Measurements from ENCODE around the gene C1orf198.

C1orf198 gene

DNA sequence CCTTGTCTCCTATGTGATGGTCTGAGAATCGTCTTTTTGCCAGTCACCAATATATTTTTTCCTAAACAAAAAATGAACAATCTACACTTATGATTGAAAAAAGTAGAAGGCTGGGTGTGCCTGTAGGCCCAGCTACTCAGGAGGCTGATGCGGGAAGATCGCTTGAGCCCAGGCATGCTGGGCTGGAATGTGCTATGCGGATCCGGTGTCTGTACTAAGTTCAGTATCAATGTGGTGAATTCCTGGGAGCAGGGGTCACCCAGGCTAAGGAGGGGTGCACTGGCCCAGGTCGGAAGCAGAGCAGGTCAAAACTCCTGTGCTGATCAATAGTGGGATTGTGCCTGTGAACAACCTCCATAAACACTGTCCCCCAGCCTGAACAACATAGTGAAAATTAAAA, 25.7 kb upstream of the C1orf198 start:
- DNase-seq (ENCODE audit: low read depth in 2 of 2): no peak
- H3K4me3 ChIP-seq (replicated peaks in 1 of 2; ENCODE audit: low read depth in 2 of 2, low read length in 2 of 2): no peak overlapping the region
- TF ChIP-seq, protein P1, sequence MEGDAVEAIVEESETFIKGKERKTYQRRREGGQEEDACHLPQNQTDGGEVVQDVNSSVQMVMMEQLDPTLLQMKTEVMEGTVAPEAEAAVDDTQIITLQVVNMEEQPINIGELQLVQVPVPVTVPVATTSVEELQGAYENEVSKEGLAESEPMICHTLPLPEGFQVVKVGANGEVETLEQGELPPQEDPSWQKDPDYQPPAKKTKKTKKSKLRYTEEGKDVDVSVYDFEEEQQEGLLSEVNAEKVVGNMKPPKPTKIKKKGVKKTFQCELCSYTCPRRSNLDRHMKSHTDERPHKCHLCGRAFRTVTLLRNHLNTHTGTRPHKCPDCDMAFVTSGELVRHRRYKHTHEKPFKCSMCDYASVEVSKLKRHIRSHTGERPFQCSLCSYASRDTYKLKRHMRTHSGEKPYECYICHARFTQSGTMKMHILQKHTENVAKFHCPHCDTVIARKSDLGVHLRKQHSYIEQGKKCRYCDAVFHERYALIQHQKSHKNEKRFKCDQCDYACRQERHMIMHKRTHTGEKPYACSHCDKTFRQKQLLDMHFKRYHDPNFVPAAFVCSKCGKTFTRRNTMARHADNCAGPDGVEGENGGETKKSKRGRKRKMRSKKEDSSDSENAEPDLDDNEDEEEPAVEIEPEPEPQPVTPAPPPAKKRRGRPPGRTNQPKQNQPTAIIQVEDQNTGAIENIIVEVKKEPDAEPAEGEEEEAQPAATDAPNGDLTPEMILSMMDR (IDR thresholded peaks at IDR 0.05; ENCODE audit: low read depth, low read length): no peak

DNA sequence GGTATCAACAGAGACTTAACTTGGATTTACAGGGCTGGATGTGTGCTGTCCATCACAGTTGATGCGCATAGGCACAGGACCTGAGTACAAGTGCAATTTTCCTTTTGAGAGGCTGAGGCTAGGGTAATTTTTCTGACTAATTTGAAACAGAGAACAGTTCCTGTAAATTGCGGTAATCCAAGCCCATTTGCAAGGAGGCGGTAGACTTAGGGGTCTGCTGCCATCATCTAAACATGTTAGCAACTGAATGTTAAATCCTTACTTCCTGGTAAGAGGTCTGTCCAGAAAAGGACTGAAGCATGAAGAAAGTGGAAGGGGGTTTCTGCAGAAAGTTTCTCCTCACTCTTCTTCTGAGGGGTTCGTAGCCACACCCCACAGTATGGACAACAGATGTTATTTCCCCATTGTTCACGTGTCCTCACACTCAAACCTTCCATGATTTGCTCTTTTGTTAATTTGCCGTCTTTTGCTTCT, 23.7 kb upstream of the C1orf198 start:
- DNase-seq (ENCODE audit: low read depth in 2 of 2): no peak
- TF ChIP-seq, protein P1 (IDR thresholded peaks at IDR 0.05; ENCODE audit: low read depth, low read length): no peak
- H3K4me3 ChIP-seq (replicated peaks in 1 of 2; ENCODE audit: low read depth in 2 of 2, low read length in 2 of 2): no peak overlapping the region

DNA sequence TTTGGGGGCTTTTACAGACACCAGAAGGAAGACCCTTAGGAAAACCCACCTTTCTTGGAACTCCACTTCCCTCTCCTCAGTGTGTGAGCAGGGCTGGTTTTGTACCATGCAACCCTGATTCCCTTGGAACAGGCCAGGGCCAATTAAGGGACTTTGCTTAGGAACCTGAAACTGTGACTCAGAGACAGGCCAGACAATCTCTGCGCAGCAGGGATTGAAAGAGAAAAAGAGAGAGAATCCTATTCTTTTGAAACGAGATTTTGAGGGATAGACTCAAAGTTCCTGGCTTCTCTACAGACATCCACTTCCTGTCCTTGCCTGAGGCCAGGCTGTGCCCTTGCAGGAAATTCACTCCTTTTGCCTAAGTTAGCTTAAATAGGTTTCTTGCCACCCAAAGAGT, 23.1 kb upstream of the C1orf198 start:
- TF ChIP-seq, protein P1 (IDR thresholded peaks at IDR 0.05; ENCODE audit: low read depth, low read length): no peak
- no peak overlapping the region for H3K4me3 ChIP-seq (replicated peaks in 1 of 2; ENCODE audit: low read depth in 2 of 2, low read length in 2 of 2)
- DNase-seq (ENCODE audit: low read depth in 2 of 2): peak; percentile 15 to 37

DNA sequence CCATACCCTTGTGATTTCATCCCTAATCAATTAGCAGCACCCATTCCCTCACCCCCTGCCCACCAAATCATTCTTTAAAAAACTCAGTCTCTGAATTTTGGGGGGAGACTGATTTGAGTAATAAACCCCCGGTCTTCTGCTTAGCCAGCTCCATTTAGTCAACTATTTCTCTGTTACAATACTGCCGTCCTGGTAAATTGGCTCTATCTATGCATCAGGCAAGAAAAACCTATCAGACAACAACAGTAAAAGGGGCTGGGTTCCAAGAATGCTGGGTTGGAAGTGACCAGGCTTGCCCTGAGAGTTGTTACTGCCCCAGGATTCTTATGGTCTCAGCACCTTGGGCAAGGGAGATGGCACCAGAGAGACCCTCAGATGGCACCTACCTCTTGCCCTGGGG, 16.3 kb upstream of the C1orf198 start:
- no peak overlapping the region for H3K4me3 ChIP-seq (replicated peaks in 1 of 2; ENCODE audit: low read depth in 2 of 2, low read length in 2 of 2)
- TF ChIP-seq, protein P1 (IDR thresholded peaks at IDR 0.05; ENCODE audit: low read depth, low read length): no peak
- DNase-seq (ENCODE audit: low read depth in 2 of 2): no peak

DNA sequence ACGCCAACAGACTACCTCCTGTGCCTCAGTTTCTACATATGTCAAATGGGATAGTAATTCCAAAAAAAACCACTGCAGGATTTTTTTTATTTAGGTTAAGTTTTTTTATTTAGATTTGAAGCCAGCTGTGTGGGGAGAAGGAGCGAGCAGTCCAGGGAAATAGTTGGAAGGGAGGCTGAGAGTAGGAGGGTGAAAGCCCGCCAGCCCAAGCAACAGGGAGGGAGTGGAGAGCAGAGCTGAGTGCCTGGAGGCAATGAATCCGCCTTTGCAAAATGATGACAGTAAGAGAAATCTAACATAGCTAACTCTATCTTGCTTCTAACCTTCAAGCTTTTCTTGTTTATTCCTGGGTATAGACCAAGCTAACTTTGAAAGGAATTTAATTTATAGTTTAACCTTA, 15.6 kb upstream of the C1orf198 start:
- no peak overlapping the region for H3K4me3 ChIP-seq (replicated peaks in 1 of 2; ENCODE audit: low read depth in 2 of 2, low read length in 2 of 2)
- TF ChIP-seq, protein P1 (IDR thresholded peaks at IDR 0.05; ENCODE audit: low read depth, low read length): no peak
- no peak for DNase-seq (ENCODE audit: low read depth in 2 of 2)

DNA sequence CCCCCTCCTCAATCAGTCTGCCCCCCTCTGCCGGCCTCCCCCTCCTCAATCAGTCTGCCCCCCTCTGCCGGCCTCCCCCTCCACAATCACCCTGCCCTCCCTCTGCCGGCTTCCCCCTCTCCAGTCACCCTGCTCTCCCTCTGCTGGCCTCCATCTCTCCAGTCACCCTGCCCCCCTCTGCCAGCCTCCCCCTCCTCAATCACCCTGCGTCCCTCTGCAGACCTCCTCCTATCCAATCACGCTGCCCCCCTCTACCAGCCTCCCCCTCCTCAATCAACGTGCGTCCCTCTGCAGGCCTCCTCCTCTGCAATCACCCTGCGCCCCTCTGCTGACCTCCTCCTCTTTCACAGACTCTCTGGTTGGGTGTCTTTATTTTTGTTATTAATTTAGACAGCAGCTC, 11.5 kb upstream of the C1orf198 start:
- H3K4me3 ChIP-seq (replicated peaks in 1 of 2; ENCODE audit: low read depth in 2 of 2, low read length in 2 of 2): no peak overlapping the region
- TF ChIP-seq, protein P1 (IDR thresholded peaks at IDR 0.05; ENCODE audit: low read depth, low read length): no peak

DNA sequence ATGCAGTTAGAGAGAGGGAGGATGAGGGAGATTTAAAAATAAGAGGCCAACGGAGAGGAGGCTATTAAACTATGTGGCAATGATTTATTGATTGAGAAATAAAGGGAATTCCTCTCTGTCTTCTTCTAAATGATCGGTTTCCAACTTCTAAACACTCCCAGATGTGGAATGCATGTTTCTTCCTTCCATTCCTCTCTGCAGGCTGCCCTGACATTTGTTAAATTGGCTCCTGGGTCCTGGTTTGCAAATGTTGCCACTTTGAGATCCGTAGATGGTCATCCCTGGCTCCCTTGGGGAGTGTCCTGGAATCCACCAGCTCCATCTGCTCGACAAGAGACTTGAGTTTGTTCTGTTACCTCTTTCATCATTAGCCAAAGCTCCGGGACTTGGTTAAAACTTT, 10.3 kb upstream of the C1orf198 start:
- H3K4me3 ChIP-seq (replicated peaks in 1 of 2; ENCODE audit: low read depth in 2 of 2, low read length in 2 of 2): no peak overlapping the region
- peak; percentile 69 to 81 for DNase-seq (ENCODE audit: low read depth in 2 of 2)
- TF ChIP-seq, protein P1 (IDR thresholded peaks at IDR 0.05; ENCODE audit: low read depth, low read length): no peak

More for the DNA sequence above, 11.5 kb upstream of the C1orf198 start:
- DNase-seq (ENCODE audit: low read depth in 2 of 2): no peak
